Activated CD4-positive, alpha-beta T cell treated with anti-CD3 and anti-CD28 coated beads, Interleukin-2, amount 10 ng/mL, durations not matched to agents 24 days and 14 days (primary cell): Measurements from ENCODE around the gene OPRL1. TPM values are rescaled to one million over a fixed set of nuclear protein-coding genes. Genes with fewer than 3 reads are reported as not detected.

Experiments
- DNase-seq: peaks from one replicate; pipeline ENCODE4 v3.0.0; 2022
- H3K27ac Mint-ChIP-seq: one replicate; pipeline ENCODE4 v1.8.0; 2022; ENCODE audit warnings: mild to moderate bottlenecking, mixed read lengths
- H3K27me3 Mint-ChIP-seq: one replicate; pipeline ENCODE4 v1.8.0; 2022; ENCODE audit warnings: mixed read lengths
- H3K36me3 Mint-ChIP-seq: one replicate; pipeline ENCODE4 v1.8.0; 2022; ENCODE audit warnings: low read depth, mild to moderate bottlenecking, mixed read lengths
- H3K4me1 Mint-ChIP-seq: one replicate; pipeline ENCODE4 v1.8.0; 2021; ENCODE audit warnings: mixed read lengths
- H3K4me3 Mint-ChIP-seq: one replicate; pipeline ENCODE4 v1.8.0; 2022; ENCODE audit warnings: mild to moderate bottlenecking, moderate library complexity, mixed read lengths
- H3K9me3 Mint-ChIP-seq: one replicate; pipeline ENCODE4 v1.8.0; 2021; ENCODE audit warnings: mixed read lengths
- intact Hi-C: fragments of 100-400 bp; cut with micrococcal nuclease; formaldehyde crosslinking; loops from one replicate; pipeline ENCODE4 v1.15.1; 2023
- total RNA-seq: library from RNA; stranded (reverse); gene quantifications from 2 replicates; pipeline ENCODE4 v1.2.3, GENCODE V29; 2022

The OPRL1 gene
- total RNA-seq, 1 donor from 2014 or later = 0.23 TPM

- no peak overlapping the region for H3K4me3 Mint-ChIP-seq
- no peak overlapping the region for H3K27ac Mint-ChIP-seq
- no peaks in the 10 kb centered on the region for H3K27me3 Mint-ChIP-seq
- DNase-seq = no peak
- H3K36me3 Mint-ChIP-seq = no peaks in the 10 kb centered on the region
- intact Hi-C loops = no loop called here
- H3K4me1 Mint-ChIP-seq = no peaks in the 10 kb centered on the region
- peaks cover 3% of the 10 kb centered on the region for H3K9me3 Mint-ChIP-seq
These were observed 67.1 kb downstream of the OPRL1 start for GRCh38 chr20:64146936-64147477.

GRCh38 chr20:64148581-64148980, 68.7 kb downstream of the OPRL1 start:
- Mint-ChIP-seq H3K4me3 (no peak overlapping the region), H3K27me3 (no peaks in the 10 kb centered on the region), H3K4me1 (no peaks in the 10 kb centered on the region), H3K27ac (no peak overlapping the region), H3K36me3 (no peaks in the 10 kb centered on the region), H3K9me3 (peaks cover 3% of the 10 kb centered on the region)
- DNase-seq = no peak
- intact Hi-C loops = no loop called here

- H3K27me3 Mint-ChIP-seq = no peaks in the 10 kb centered on the region
- intact Hi-C loops = no loop called here
- no peaks in the 10 kb centered on the region for H3K4me1 Mint-ChIP-seq
- peaks cover 3% of the 10 kb centered on the region for H3K9me3 Mint-ChIP-seq
- no peak overlapping the region for H3K27ac Mint-ChIP-seq
- no peak overlapping the region for H3K4me3 Mint-ChIP-seq
- no peaks in the 10 kb centered on the region for H3K36me3 Mint-ChIP-seq
- DNase-seq = no peak
These were observed 69.3 kb downstream of the OPRL1 start for GRCh38 chr20:64149141-64149540.

GRCh38 chr20:64149809-64150560, 70.1 kb downstream of the OPRL1 start:
- no peak for DNase-seq
- no peaks in the 10 kb centered on the region for H3K4me1 Mint-ChIP-seq
- H3K4me3 Mint-ChIP-seq = no peak overlapping the region
- H3K27ac Mint-ChIP-seq = no peak overlapping the region
- no peaks in the 10 kb centered on the region for H3K36me3 Mint-ChIP-seq
- intact Hi-C loops = no loop called here
- no peaks in the 10 kb centered on the region for H3K27me3 Mint-ChIP-seq
- no peaks in the 10 kb centered on the region for H3K9me3 Mint-ChIP-seq

Other genes with a start within 250 kb of the OPRL1 start
- gene ZBTB46, start 248.8 kb upstream of the OPRL1 start, total RNA-seq = 0.84 and 1.0 TPM in 2 replicates
- gene ABHD16B, start 218.6 kb upstream of the OPRL1 start, total RNA-seq = 0.19 TPM in 1 of 2 replicates, not detected in the other
- gene TPD52L2, start 214.8 kb upstream of the OPRL1 start, total RNA-seq = 75.9 and 78.8 TPM in 2 replicates
- gene DNAJC5, start 185.0 kb upstream of the OPRL1 start, total RNA-seq = 42.3 and 43.1 TPM in 2 replicates
- gene UCKL1, start 123.7 kb upstream of the OPRL1 start, total RNA-seq = 48.1 and 49.5 TPM in 2 replicates
- 26.0 and 26.9 TPM in 2 replicates for gene ZNF512B, start 110.2 kb upstream of the OPRL1 start, total RNA-seq
- 34.4 and 37.5 TPM in 2 replicates for gene SAMD10, start 100.4 kb upstream of the OPRL1 start, total RNA-seq
- 79.5 and 81.3 TPM in 2 replicates for gene PRPF6, start 99.0 kb upstream of the OPRL1 start, total RNA-seq
- gene C20orf204, start 43.9 kb upstream of the OPRL1 start, total RNA-seq = 5.5 and 6.8 TPM in 2 replicates
- 0.84 and 0.92 TPM in 2 replicates for gene SOX18, start 30.4 kb upstream of the OPRL1 start, total RNA-seq
- gene TCEA2, start 16.9 kb upstream of the OPRL1 start, total RNA-seq = 35.4 and 36.8 TPM in 2 replicates
- 50.0 TPM in 2 replicates for gene RGS19, start 564 bp upstream of the OPRL1 start, total RNA-seq
- 0.23 TPM in 1 of 2 replicates, not detected in the other for gene LKAAEAR1, start 4.3 kb downstream of the OPRL1 start, total RNA-seq
- gene NPBWR2, start 27.5 kb downstream of the OPRL1 start, total RNA-seq = not detected in 2 replicates
- not detected in 2 replicates for gene MYT1, start 84.4 kb downstream of the OPRL1 start, total RNA-seq
- 34.6 TPM in 2 replicates for gene PCMTD2, start 175.7 kb downstream of the OPRL1 start, total RNA-seq